Keratinocyte (primary cell): ENCODE results near the gene PIK3AP1. TPM values are rescaled to one million over a fixed set of nuclear protein-coding genes. Genes with fewer than 3 reads are reported as not detected.

Experiments
- DNase-seq: peaks from one replicate; pipeline ENCODE4 v3.0.0-alpha.2; 2011; ENCODE audit warnings: low read depth, missing footprints, low spot score
- FAIRE-seq: peaks from 2 replicates; lab custom pipeline; 2011; peaks lifted over from hg19 to GRCh38; lab: Jason Lieb, UNC
- H2AFZ ChIP-seq: 2 replicates; pipeline ENCODE4 v1.6.0; 2012; ENCODE audit warnings: low read length, control low read depth, inconsistent platforms; ENCODE audit not compliant: control insufficient read depth
- H3K27ac ChIP-seq: 2 replicates; pipeline ENCODE4 v1.5.1; 2011; ENCODE audit warnings: low read length; ENCODE audit not compliant: control insufficient read depth, insufficient read depth
- H3K27me3 ChIP-seq: 3 replicates; pipeline ENCODE4 v1.6.0; 2011; ENCODE audit warnings: low read length; ENCODE audit not compliant: control insufficient read depth, insufficient read depth; ENCODE audit errors: extremely low read depth
- H3K36me3 ChIP-seq, 2 experiments: 2 replicates in 1 of 2; 3 replicates in 1 of 2; pipeline ENCODE4 v1.5.1; 2011; ENCODE audit warnings: low read length in 2 of 2, mild to moderate bottlenecking in 1 of 2; ENCODE audit not compliant: control insufficient read depth in 2 of 2, insufficient read depth in 2 of 2; ENCODE audit errors: extremely low read depth in 1 of 2
- H3K4me1 ChIP-seq: 3 replicates; pipeline ENCODE4 v1.5.1; 2011; ENCODE audit warnings: low read length; ENCODE audit not compliant: control insufficient read depth, insufficient read depth; ENCODE audit errors: extremely low read depth
- H3K4me2 ChIP-seq: 3 replicates; pipeline ENCODE4 v1.6.0; 2011; ENCODE audit warnings: low read depth, low read length; ENCODE audit not compliant: control insufficient read depth, insufficient read depth; ENCODE audit errors: extremely low read depth
- H3K4me3 ChIP-seq, 3 experiments: fragments of 200-600 bp in 1 of 3; sonication (generic) in 1 of 3; 2 replicates in 2 of 3; 3 replicates in 1 of 3; pipeline ENCODE4 v1.5.1; 2011 to 2016; ENCODE audit warnings: low read length in 3 of 3, mild to moderate bottlenecking in 3 of 3, control low read depth in 2 of 3, inconsistent platforms in 1 of 3, low read depth in 1 of 3, mixed read lengths in 1 of 3, mixed run types in 1 of 3, moderate library complexity in 1 of 3; ENCODE audit not compliant: control insufficient read depth in 2 of 3, insufficient read depth in 2 of 3; ENCODE audit errors: extremely low read depth in 1 of 3
- H3K79me2 ChIP-seq: 2 replicates; pipeline ENCODE4 v1.6.0; 2012; ENCODE audit warnings: low read length; ENCODE audit not compliant: control insufficient read depth, insufficient read depth
- H3K9ac ChIP-seq: 3 replicates; pipeline ENCODE4 v1.6.0; 2011; ENCODE audit warnings: low read length; ENCODE audit not compliant: control insufficient read depth, insufficient read depth; ENCODE audit errors: extremely low read depth
- H3K9me1 ChIP-seq: 3 replicates; pipeline ENCODE4 v1.6.0; 2011; ENCODE audit warnings: low read length; ENCODE audit not compliant: control insufficient read depth, insufficient read depth; ENCODE audit errors: extremely low read depth
- H3K9me3 ChIP-seq: 2 replicates; pipeline ENCODE4 v1.5.1; 2012; ENCODE audit warnings: low read depth, low read length; ENCODE audit not compliant: control insufficient read depth
- H4K20me1 ChIP-seq: 3 replicates; pipeline ENCODE4 v1.6.0; 2011; ENCODE audit warnings: low read length; ENCODE audit not compliant: control insufficient read depth, insufficient read depth; ENCODE audit errors: extremely low read depth
- CTCF ChIP-seq, 3 experiments: IDR thresholded peaks in 1 of 3; conservative IDR thresholded peaks in 1 of 3; optimal IDR thresholded peaks in 1 of 3; 2 replicates in 2 of 3; 3 replicates in 1 of 3; pipeline versions ENCODE3 to v1.5.1; 2011; ENCODE audit warnings: low read length in 3 of 3, mild to moderate bottlenecking in 3 of 3, moderate library complexity in 2 of 3, control low read depth in 1 of 3, inconsistent platforms in 1 of 3; ENCODE audit not compliant: insufficient read depth in 2 of 3; ENCODE audit errors: extremely low read depth in 1 of 3
- EZH2 ChIP-seq: IDR thresholded peaks from one replicate; pipeline ENCODE4 v1.6.1; 2012; ENCODE audit warnings: inconsistent platforms, mild to moderate bottlenecking, low read length, moderate library complexity
- dilution Hi-C: fragments of 300-500 bp; cut with MboI; formaldehyde crosslinking; loops from one replicate; pipeline ENCODE4 v1.7.0; 2020; ENCODE audit warnings: low sequenced_read_pairs; ENCODE audit not compliant: extremely low pct_ligation_motif_present
- polyA plus RNA-seq, 5 experiments: library from polyadenylated mRNA; depleted of rRNA in 3 of 5; stranded (reverse) in 3 of 5; stranded (forward) in 1 of 5; unstranded in 1 of 5; fragments of >200 nt; gene quantifications; 1 replicate in 1 of 5; 2 replicates in 3 of 5; 3 replicates in 1 of 5; pipeline versions ENCODE4 v1.2.1 to v1.2.3, GENCODE V29; 2011 to 2012; ENCODE audit warnings: missing spikeins in 2 of 5, low read depth in 1 of 5, low replicate concordance in 1 of 5

PIK3AP1 gene
- polyA plus RNA-seq, 1 donor (not counting 4 experiments of a cell fraction or from before 2014, with no cell fraction given): not detected

- FAIRE-seq (no peak), DNase-seq (no peak)
- Histone ChIP-seq H3K9me1 (no peaks in the 10 kb centered on the region), H4K20me1 (no peaks in the 10 kb centered on the region), H3K4me3 (no peak overlapping the region), H3K4me1 (no peaks in the 10 kb centered on the region), H3K27me3 (no peaks in the 10 kb centered on the region), H3K79me2 (no peaks in the 10 kb centered on the region), H2AFZ (no peak overlapping the region), H3K9ac (no peak overlapping the region), H3K4me2 (no peak overlapping the region), H3K36me3 (no peaks in the 10 kb centered on the region), H3K9me3 (no peaks in the 10 kb centered on the region), H3K27ac (no peak overlapping the region)
- no peak for TF ChIP-seq EZH2
- no peak for TF ChIP-seq CTCF (optimal IDR thresholded peaks at IDR 0.05 in 1 of 3, IDR thresholded peaks at IDR 0.05 in 1 of 3, conservative IDR thresholded peaks at IDR 0.05 in 1 of 3; ENCODE audit: extremely low read depth in 1 of 3, insufficient read depth in 2 of 3, low read length in 3 of 3)
- dilution Hi-C loops: no loop called here
Observed at GRCh38 chr10:96632974-96633710, 87.2 kb downstream of the PIK3AP1 start.

GRCh38 chr10:96627292-96627691 is 93.0 kb downstream of the PIK3AP1 start:
- Histone ChIP-seq H3K4me1 (no peaks in the 10 kb centered on the region), H3K4me2 (no peak overlapping the region), H3K36me3 (no peaks in the 10 kb centered on the region), H3K27me3 (no peaks in the 10 kb centered on the region), H3K9ac (no peak overlapping the region), H3K9me3 (no peaks in the 10 kb centered on the region), H3K9me1 (no peaks in the 10 kb centered on the region), H3K27ac (no peak overlapping the region), H4K20me1 (no peaks in the 10 kb centered on the region), H3K4me3 (no peak overlapping the region), H3K79me2 (no peaks in the 10 kb centered on the region), H2AFZ (no peak overlapping the region)
- dilution Hi-C loops: no loop called here
- FAIRE-seq (no peak), DNase-seq (no peak)
- no peak for TF ChIP-seq CTCF (optimal IDR thresholded peaks at IDR 0.05 in 1 of 3, IDR thresholded peaks at IDR 0.05 in 1 of 3, conservative IDR thresholded peaks at IDR 0.05 in 1 of 3; ENCODE audit: extremely low read depth in 1 of 3, insufficient read depth in 2 of 3, low read length in 3 of 3)
- no peak for TF ChIP-seq EZH2
